OCI-LY1 (cell line): ENCODE results near the gene AGER.

ENCODE experiments used
- H2AFZ ChIP-seq: fragments of 200-600 bp; sonication (generic), shearing (Covaris generic); 2 replicates; pipeline ENCODE4 v1.6.0; 2014; ENCODE audit warnings: antibody characterized with exemption, mild to moderate bottlenecking, low read length
- H3F3A ChIP-seq: fragments of 200-600 bp; sonication (generic), shearing (Covaris generic); 2 replicates; pipeline ENCODE4 v1.6.0; 2014; ENCODE audit warnings: mild to moderate bottlenecking, antibody characterized with exemption, low read length, moderate library complexity; ENCODE audit not compliant: insufficient read depth
- H3K27ac ChIP-seq: fragments of 200-600 bp; sonication (generic); 2 replicates; pipeline ENCODE4 v1.5.1; 2014; ENCODE audit warnings: low read length, mixed run types, mild to moderate bottlenecking, low read depth; ENCODE audit not compliant: poor library complexity, severe bottlenecking
- H3K27me3 ChIP-seq: fragments of 200-600 bp; sonication (generic); 2 replicates; pipeline ENCODE4 v1.6.0; 2014; ENCODE audit warnings: antibody characterized with exemption, mild to moderate bottlenecking, low read length, moderate library complexity; ENCODE audit not compliant: insufficient read depth
- H3K36me3 ChIP-seq: fragments of 200-600 bp; sonication (generic); 2 replicates; pipeline ENCODE4 v1.6.1; 2014; ENCODE audit warnings: mild to moderate bottlenecking, antibody characterized with exemption, low read length, moderate library complexity, mixed read lengths; ENCODE audit not compliant: insufficient read depth
- H3K4me1 ChIP-seq: fragments of 200-600 bp; sonication (generic); 2 replicates; pipeline ENCODE4 v1.5.1; 2014; ENCODE audit warnings: mild to moderate bottlenecking, low read length, moderate library complexity; ENCODE audit not compliant: insufficient read depth, severe bottlenecking
- H3K4me2 ChIP-seq: fragments of 200-600 bp; sonication (generic), shearing (Covaris generic); 2 replicates; pipeline ENCODE4 v1.6.1; 2014; ENCODE audit warnings: low read length
- H3K4me3 ChIP-seq: fragments of 200-600 bp; sonication (generic); 2 replicates; pipeline ENCODE4 v1.5.1; 2014; ENCODE audit warnings: low read length, low read depth, mild to moderate bottlenecking, mixed read lengths; ENCODE audit not compliant: poor library complexity, severe bottlenecking
- H3K79me2 ChIP-seq: fragments of 200-600 bp; shearing (Covaris generic); 2 replicates; pipeline ENCODE4 v1.6.1; 2016; ENCODE audit warnings: mixed run types, low read length, mixed read lengths; ENCODE audit not compliant: insufficient read depth
- H3K9ac ChIP-seq: fragments of 200-600 bp; sonication (generic), shearing (Covaris generic); 2 replicates; pipeline ENCODE4 v1.6.1; 2014; ENCODE audit warnings: mild to moderate bottlenecking, low read length, mixed read lengths
- H3K9me2 ChIP-seq: fragments of 200-600 bp; sonication (generic), shearing (Covaris generic); 2 replicates; pipeline ENCODE4 v1.6.1; 2014; ENCODE audit warnings: low read depth, mild to moderate bottlenecking, low read length, mixed read lengths
- H3K9me3 ChIP-seq: fragments of 200-600 bp; shearing (Covaris generic); 2 replicates; pipeline ENCODE4 v1.6.1; 2014; ENCODE audit warnings: low read length, mixed read lengths
- H4K20me1 ChIP-seq: fragments of 200-600 bp; sonication (generic), shearing (Covaris generic); 2 replicates; pipeline ENCODE4 v1.6.0; 2016; ENCODE audit warnings: mild to moderate bottlenecking, low read length; ENCODE audit not compliant: insufficient read depth
- EZH2 ChIP-seq: fragments of 200-600 bp; sonication (generic), shearing (Covaris generic); IDR thresholded peaks from 2 replicates; pipeline ENCODE4 v1.8.0; 2017; ENCODE audit warnings: borderline replicate concordance, mixed run types, mild to moderate bottlenecking, antibody characterized with exemption, low read length, moderate library complexity, mixed read lengths
- TF ChIP-seq, protein P1 (sequence below): fragments of 200-600 bp; sonication (generic), shearing (Covaris generic); IDR thresholded peaks from 2 replicates; pipeline ENCODE4 v1.5.1; 2017; ENCODE audit warnings: mild to moderate bottlenecking, antibody characterized with exemption, low read length, moderate library complexity, mixed read lengths

AGER gene

DNA sequence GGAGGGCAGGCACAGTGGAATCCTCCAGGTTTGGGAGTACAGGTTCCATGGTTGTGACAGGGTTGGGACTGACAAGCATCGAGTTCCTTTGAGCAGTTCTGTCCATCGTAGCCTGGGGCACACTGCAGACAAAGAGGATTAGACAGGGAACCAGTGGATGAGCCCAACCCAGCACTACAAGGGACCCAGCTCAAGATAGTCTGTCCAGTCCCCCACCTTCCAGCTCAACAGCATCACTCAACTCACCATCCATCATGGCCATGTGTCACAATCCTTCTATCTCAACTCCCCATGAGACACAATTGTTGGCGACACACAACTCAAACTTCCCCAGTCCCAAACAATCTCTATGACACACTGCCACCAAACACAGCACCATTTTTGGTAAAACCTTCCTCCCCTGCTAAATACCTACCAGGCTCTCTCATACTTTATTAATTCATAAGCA, 20.2 kb upstream of the AGER start:
- Histone ChIP-seq H4K20me1 (no peaks in the 10 kb centered on the region), H3K27me3 (0 out of 2 replicates have a peak, but pooled peaks cover 6% of the 10 kb centered on the region), H2AFZ (no peak overlapping the region), H3K4me3 (no peak overlapping the region), H3K9me2 (no peaks in the 10 kb centered on the region), H3F3A (no peaks in the 10 kb centered on the region), H3K79me2 (no peaks in the 10 kb centered on the region), H3K36me3 (no peaks in the 10 kb centered on the region), H3K9me3 (no peaks in the 10 kb centered on the region), H3K9ac (no peak overlapping the region), H3K4me1 (no peaks in the 10 kb centered on the region), H3K27ac (no peak overlapping the region), H3K4me2 (no peak overlapping the region)
- TF ChIP-seq, protein P1, sequence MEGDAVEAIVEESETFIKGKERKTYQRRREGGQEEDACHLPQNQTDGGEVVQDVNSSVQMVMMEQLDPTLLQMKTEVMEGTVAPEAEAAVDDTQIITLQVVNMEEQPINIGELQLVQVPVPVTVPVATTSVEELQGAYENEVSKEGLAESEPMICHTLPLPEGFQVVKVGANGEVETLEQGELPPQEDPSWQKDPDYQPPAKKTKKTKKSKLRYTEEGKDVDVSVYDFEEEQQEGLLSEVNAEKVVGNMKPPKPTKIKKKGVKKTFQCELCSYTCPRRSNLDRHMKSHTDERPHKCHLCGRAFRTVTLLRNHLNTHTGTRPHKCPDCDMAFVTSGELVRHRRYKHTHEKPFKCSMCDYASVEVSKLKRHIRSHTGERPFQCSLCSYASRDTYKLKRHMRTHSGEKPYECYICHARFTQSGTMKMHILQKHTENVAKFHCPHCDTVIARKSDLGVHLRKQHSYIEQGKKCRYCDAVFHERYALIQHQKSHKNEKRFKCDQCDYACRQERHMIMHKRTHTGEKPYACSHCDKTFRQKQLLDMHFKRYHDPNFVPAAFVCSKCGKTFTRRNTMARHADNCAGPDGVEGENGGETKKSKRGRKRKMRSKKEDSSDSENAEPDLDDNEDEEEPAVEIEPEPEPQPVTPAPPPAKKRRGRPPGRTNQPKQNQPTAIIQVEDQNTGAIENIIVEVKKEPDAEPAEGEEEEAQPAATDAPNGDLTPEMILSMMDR, result no peak
- no peak for TF ChIP-seq EZH2

DNA sequence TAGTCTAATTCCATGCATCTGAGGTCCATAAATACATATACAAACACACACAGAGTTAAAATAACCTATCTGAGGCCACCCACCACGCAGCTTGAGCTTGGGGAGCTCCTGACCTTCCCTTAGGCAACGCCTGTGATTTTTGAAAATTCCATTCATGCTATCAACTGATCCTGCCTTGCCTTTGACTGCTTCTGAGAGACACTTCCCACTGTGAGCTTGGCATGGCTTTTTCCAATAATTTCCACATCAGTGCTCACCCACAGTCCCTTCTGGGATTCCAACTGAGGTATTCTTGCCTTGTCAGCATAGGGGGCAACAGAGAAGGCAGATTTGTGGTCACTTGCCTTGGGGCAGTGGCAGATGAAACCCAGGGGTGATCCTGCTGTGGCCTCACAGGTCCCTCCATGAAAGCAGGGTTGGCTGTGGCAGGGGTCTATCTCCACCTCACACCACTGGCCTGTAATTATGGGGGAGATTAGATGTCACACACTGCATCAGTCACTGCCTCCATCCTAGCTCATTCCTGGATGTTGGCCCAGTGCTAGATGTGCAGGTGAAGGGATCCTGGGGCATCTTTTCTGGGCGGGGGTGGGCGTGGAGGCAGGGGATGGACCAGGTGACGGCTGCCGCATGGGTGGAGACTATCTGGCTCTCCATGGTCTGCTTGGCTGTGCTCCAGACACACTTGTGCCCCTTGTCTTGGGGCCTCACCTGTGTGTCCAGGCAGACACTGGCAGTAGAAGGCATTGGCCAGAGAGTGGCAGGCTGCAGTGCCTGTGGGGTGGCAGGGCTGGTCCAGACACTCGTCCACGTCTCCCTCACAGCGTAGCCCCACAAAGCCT, 19.6 kb upstream of the AGER start:
- no peak overlapping the region for H3K4me2 ChIP-seq
- H3K4me3 ChIP-seq, result no peak overlapping the region
- H3K27ac ChIP-seq, result no peak overlapping the region

DNA sequence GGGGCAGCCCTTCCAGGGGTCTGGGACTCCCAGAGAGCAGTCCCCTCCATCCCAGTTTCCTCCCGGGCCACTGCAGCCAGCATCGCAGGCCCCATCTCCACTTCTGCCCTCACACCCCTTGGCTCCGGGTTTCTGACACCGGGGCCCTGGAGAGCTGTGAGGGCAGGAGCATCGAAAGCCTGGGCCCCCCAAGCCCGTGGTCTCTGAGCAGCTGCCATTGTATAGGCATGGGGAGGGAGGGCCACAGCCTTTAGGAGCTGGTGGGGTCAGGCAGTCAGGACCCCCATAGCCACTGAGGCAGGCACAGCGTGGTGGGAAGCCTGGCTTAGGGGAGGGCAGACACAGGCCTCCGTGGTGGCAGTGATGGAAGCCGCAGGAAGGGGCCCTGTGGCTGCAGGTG, 18.1 kb upstream of the AGER start:
- Histone ChIP-seq H3K4me1 (peaks cover 6% of the 10 kb centered on the region), H2AFZ (no peak overlapping the region), H3K4me2 (no peak overlapping the region), H3K9ac (no peak overlapping the region), H3K27ac (no peak overlapping the region), H4K20me1 (no peaks in the 10 kb centered on the region), H3F3A (no peaks in the 10 kb centered on the region), H3K4me3 (no peak overlapping the region), H3K79me2 (no peaks in the 10 kb centered on the region), H3K27me3 (0 out of 2 replicates have a peak, but pooled peaks cover 6% of the 10 kb centered on the region), H3K36me3 (no peaks in the 10 kb centered on the region), H3K9me2 (no peaks in the 10 kb centered on the region), H3K9me3 (no peaks in the 10 kb centered on the region)
- TF ChIP-seq EZH2, result no peak
- TF ChIP-seq, protein P1, result no peak

More for the DNA sequence above, 19.6 kb upstream of the AGER start:
- Histone ChIP-seq H3K9me3 (no peaks in the 10 kb centered on the region), H3K9ac (no peak overlapping the region), H3F3A (no peaks in the 10 kb centered on the region), H3K36me3 (no peaks in the 10 kb centered on the region), H3K27me3 (0 out of 2 replicates have a peak, but pooled peaks cover 6% of the 10 kb centered on the region), H2AFZ (no peak overlapping the region), H4K20me1 (no peaks in the 10 kb centered on the region), H3K4me1 (no peaks in the 10 kb centered on the region), H3K79me2 (no peaks in the 10 kb centered on the region), H3K9me2 (no peaks in the 10 kb centered on the region)
- TF ChIP-seq, protein P1, result no peak
- TF ChIP-seq EZH2, result no peak
